Testis (tissue), 3 donors: ENCODE measurements around the gene PRR5. TPM values are rescaled to one million over a fixed set of nuclear protein-coding genes. Genes with fewer than 3 reads are reported as not detected.

Experiments used
- DNase-seq: peaks from one replicate; pipeline ENCODE4 v3.0.0-alpha.2; 2019
- H3K27ac ChIP-seq, 2 donors: fragments of 200-600 bp; sonication (generic); one replicate each; pipeline ENCODE4 v1.5.1; 2019
- H3K27me3 ChIP-seq: fragments of 200-600 bp; sonication (generic); one replicate; pipeline ENCODE4 v1.5.1; 2019
- H3K36me3 ChIP-seq: fragments of 200-600 bp; sonication (generic); one replicate; pipeline ENCODE4 v1.5.1; 2017; ENCODE audit warnings: low read depth; ENCODE audit errors: missing control alignments
- H3K4me1 ChIP-seq: fragments of 200-600 bp; sonication (generic); one replicate; pipeline ENCODE4 v1.5.1; 2019
- H3K4me3 ChIP-seq, 2 donors: fragments of 200-600 bp; sonication (generic); one replicate each; pipeline ENCODE4 v1.5.1; 2017 to 2019
- H3K9me3 ChIP-seq: fragments of 200-600 bp; sonication (generic); one replicate; pipeline ENCODE4 v1.5.1; 2017
- POLR2A ChIP-seq: fragments of 450-650 bp; IDR thresholded peaks from one replicate; pipeline ENCODE4 v1.6.1; 2017; ENCODE audit warnings: antibody characterized with exemption, mild to moderate bottlenecking, moderate library complexity
- WGBS, 2 donors: methylation state at CpG; one replicate each; pipeline ENCODE4 v1.1.5; 2018; 5-methylcytosine and 5-hydroxymethylcytosine counted together
- intact Hi-C: fragments of 100-400 bp; cut with DNase I; formaldehyde crosslinking; loops from one replicate; pipeline ENCODE4 v1.15.1; 2023; ENCODE audit warnings: low total_unique reads
- polyA plus RNA-seq: library from polyadenylated mRNA; stranded (reverse); fragments of 350-450 nt; fragmentation: Illumina TruSeq; extraction: RNeasy Lipid Tissue Mini Kit (QIAGEN cat#74804); gene quantifications from one replicate; pipeline ENCODE4 v1.2.3, GENCODE V29; 2014; ENCODE audit warnings: low read depth, low replicate concordance; ENCODE audit not compliant: insufficient read depth
- total RNA-seq, 2 donors: library from RNA; depleted of rRNA; stranded (reverse); fragments of >200 nt; gene quantifications; one replicate each; pipeline ENCODE4 v1.2.3, GENCODE V29; 2016
- TF ChIP-seq, protein P1 (sequence below), 3 experiments: fragments of 450-650 bp in 2 of 3; fragments of 200-600 bp in 1 of 3; sonication (generic) in 1 of 3; IDR thresholded peaks; one replicate each; pipeline ENCODE4 v1.5.1; 2016 to 2019; ENCODE audit warnings: antibody characterized with exemption in 3 of 3, mild to moderate bottlenecking in 2 of 3, moderate library complexity in 1 of 3

PRR5 gene
- total and polyA plus RNA-seq, 3 donors from 2014 or later, result 20.2 to 50.4 (median 38.4) TPM

DNA sequence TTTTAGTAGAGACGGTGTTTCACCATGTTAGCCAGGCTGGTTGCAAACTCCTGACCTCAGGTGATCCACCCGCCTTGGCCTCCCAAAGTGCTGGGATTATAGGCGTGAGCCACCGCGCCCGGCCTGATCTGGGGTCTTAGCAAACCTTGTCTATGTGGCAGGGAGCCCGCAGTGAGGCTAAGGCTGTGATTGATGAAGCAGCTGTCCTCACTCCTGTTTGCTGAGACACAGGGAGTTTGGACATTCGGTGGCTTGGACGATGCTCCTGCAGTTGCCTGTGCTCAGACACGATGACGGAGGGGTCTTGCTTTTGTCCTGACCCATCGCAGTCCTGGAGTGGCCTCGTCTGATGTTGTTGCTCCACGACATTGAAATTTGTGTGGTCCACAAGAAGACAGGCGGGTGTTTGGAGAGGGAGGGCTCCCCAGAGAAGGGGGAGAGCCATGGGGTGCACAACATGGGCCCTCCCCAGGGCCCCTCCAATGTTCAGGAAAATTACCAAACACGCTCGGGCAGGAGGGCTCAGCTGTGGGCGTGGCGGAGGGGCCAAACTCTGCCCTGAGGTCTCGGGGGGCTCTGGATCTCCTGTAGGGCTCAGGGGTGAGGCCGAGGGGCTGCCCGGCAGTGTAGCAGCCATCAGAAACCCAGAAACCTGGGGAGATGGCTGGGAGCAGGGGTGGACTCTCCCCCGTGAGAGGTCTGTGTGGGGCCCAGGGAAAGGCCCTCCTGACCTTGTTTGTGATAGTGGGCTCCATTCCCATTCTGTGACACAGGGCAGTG lies 41.8 kb upstream of the PRR5 start:
- H3K4me1 ChIP-seq, result peaks cover 16% of the 10 kb centered on the region
- H3K27me3 ChIP-seq, result no peaks in the 10 kb centered on the region
- H3K36me3 ChIP-seq, result no peaks in the 10 kb centered on the region
- 85 to 91% methylated on average over 17 to 23 of the region's 23 CpGs for WGBS, 2 donors
- no peak overlapping the region for H3K4me3 ChIP-seq
- intact Hi-C loops, result no loop called here
- H3K27ac ChIP-seq, result no peak overlapping the region
- DNase-seq, result no peak
- H3K9me3 ChIP-seq, result no peaks in the 10 kb centered on the region
- TF ChIP-seq POLR2A, result no peak
- TF ChIP-seq, protein P1, sequence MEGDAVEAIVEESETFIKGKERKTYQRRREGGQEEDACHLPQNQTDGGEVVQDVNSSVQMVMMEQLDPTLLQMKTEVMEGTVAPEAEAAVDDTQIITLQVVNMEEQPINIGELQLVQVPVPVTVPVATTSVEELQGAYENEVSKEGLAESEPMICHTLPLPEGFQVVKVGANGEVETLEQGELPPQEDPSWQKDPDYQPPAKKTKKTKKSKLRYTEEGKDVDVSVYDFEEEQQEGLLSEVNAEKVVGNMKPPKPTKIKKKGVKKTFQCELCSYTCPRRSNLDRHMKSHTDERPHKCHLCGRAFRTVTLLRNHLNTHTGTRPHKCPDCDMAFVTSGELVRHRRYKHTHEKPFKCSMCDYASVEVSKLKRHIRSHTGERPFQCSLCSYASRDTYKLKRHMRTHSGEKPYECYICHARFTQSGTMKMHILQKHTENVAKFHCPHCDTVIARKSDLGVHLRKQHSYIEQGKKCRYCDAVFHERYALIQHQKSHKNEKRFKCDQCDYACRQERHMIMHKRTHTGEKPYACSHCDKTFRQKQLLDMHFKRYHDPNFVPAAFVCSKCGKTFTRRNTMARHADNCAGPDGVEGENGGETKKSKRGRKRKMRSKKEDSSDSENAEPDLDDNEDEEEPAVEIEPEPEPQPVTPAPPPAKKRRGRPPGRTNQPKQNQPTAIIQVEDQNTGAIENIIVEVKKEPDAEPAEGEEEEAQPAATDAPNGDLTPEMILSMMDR (IDR thresholded peaks at IDR 0.05), result no peak

DNA sequence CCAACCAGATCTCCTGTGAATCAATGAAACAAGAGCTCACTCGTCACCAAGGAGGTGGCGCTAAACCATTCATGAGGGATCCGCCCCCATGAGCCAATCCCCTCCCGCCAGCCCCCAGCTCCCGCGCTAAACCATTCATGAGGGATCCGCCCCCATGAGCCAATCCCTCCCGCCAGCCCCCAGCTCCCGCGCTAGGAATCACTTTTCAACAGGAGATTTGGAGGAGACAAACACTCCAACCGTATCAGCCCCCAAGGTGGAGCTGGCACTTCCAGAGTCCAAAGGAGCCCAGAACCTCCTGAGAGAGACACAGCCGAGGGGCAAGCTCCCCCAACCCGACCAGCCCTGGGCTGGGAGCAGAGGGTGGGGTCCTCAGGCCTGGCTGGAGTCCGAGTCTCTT lies 40.9 kb upstream of the PRR5 start:
- H3K27me3 ChIP-seq, result no peaks in the 10 kb centered on the region
- DNase-seq, result no peak
- WGBS, 2 donors, result 74 to 75% methylated on average over 7 to 13 of the region's 14 CpGs
- H3K9me3 ChIP-seq, result no peaks in the 10 kb centered on the region
- H3K4me3 ChIP-seq, result no peak overlapping the region
- no peaks in the 10 kb centered on the region for H3K36me3 ChIP-seq
- intact Hi-C loops, result no loop called here
- H3K4me1 ChIP-seq, result peaks cover 16% of the 10 kb centered on the region
- no peak for TF ChIP-seq POLR2A
- TF ChIP-seq, protein P1 (IDR thresholded peaks at IDR 0.05), result no peak
- no peak overlapping the region for H3K27ac ChIP-seq

DNA sequence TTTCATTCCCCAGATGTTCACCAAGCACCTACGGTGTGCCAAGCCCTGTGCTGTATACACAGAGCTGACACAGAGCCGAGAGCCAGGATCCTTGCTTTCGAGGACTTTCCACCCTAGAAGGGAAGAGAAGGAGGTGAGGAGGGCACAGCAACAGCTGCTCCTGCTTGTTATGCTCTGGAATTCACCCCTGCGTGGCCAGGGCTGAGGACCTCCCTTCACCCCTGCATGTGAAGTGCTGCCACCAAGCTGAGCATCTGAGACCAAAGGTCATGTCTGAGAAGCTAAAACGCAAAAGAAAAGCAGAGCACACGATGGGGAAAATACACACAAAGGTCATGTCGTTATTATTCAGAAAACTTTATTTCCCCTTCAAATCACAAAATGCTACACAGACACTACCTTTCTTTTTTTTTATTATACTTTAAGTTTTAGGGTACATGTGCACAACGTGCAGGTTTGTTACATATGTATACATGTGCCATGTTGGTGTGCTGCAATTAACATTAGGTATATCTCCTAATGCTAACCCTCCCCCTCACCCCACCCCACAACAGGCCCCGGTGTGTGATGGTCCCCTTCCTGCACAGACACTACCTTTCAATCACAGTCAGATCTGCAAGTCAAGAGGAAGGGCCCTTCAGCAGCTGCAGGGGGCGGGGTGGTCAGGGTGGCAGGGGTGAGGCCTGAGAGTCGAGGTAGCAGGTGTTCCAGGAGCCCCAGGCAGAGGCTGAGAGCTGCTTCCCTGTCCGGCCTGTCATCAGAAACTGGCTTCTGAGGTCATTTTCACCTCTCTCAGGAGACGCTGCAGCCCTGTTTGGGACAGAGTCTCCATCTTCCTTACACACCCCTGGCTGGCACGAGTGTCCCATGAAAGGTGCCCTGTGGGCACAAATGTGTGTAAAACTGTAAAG lies 40.1 kb upstream of the PRR5 start:
- no peak for DNase-seq
- Histone ChIP-seq H3K9me3 (no peaks in the 10 kb centered on the region), H3K27me3 (no peaks in the 10 kb centered on the region), H3K36me3 (no peaks in the 10 kb centered on the region), H3K4me1 (peaks cover 16% of the 10 kb centered on the region), H3K4me3 (no peak overlapping the region), H3K27ac (no peak overlapping the region)
- 78 to 79% methylated on average over 13 to 14 of the region's 14 CpGs for WGBS, 2 donors
- intact Hi-C loops, result no loop called here
- no peak for TF ChIP-seq POLR2A
- TF ChIP-seq, protein P1 (IDR thresholded peaks at IDR 0.05), result no peak

DNA sequence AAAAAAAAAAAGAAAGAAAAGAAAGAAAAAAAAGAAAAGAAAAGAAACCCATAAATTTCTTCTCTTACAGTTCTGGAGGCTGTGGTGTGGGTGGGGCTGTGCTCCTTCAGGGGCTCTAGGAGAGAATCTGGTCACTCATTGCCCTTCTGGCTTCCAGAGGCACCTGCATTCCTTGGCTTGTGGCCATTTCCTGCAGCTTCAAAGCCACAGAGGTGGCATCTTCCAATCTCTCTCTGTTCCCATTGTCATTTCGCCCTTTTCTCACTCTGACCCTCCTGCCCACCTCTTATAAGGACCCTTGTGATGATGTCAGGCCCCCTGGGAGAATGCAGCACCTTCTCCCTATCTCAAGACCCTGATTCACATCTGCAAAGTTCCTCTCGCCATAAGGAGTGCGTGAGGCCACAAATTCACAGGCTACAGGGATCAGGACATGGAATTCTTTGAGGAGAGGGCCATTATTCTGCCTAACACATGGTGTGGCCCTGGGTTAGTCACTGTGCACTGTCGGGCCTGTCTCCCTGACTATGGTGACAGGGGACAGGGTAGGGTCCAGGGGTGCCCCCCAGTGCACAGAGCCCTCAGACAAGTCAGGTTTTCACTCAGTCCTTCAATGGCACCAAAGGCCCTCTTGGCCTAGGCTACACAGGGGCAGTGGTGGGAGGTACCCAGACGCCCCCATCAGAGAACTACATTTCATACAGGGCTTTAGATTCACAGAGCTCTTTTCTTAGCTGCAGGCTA lies 38.6 kb upstream of the PRR5 start:
- DNase-seq, result no peak
- Histone ChIP-seq H3K4me1 (peaks cover 16% of the 10 kb centered on the region), H3K4me3 (no peak overlapping the region), H3K27ac (no peak overlapping the region), H3K27me3 (no peaks in the 10 kb centered on the region), H3K9me3 (no peaks in the 10 kb centered on the region), H3K36me3 (no peaks in the 10 kb centered on the region)
- WGBS, 2 donors, result 77 to 94% methylated on average over 5 of the region's 5 CpGs
- TF ChIP-seq POLR2A, result no peak
- TF ChIP-seq, protein P1 (IDR thresholded peaks at IDR 0.05), result no peak
- intact Hi-C loops, result no loop called here
